Daoy (cell line): Measurements from ENCODE around the gene TPM3. TPM values are rescaled to one million over a fixed set of nuclear protein-coding genes. Genes with fewer than 3 reads are reported as not detected.

Experiments
- total RNA-seq: library from RNA; depleted of rRNA; stranded (reverse); fragments of >200 nt; shearing (Covaris generic); gene quantifications from 2 replicates; pipeline ENCODE4 v1.2.3, GENCODE V29; 2014; rRNA removed

Gene TPM3
- total RNA-seq, 1 experiment from 2014 or later, result 1,219 TPM

Other genes starting within 250 kb of the TPM3 start
- gene DENND4B, start 245.4 kb downstream of the TPM3 start, total RNA-seq, result 6.5 and 6.6 TPM in 2 replicates
- 7.2 and 10.1 TPM in 2 replicates for gene CRTC2, start 233.5 kb downstream of the TPM3 start, total RNA-seq
- gene SLC39A1, start 228.6 kb downstream of the TPM3 start, total RNA-seq, result 127 and 130 TPM in 2 replicates
- 3.5 and 5.0 TPM in 2 replicates for gene CREB3L4, start 224.2 kb downstream of the TPM3 start, total RNA-seq
- gene JTB, start 214.4 kb downstream of the TPM3 start, total RNA-seq, result 216 and 291 TPM in 2 replicates
- gene RAB13, start 205.8 kb downstream of the TPM3 start, total RNA-seq, result 56.3 and 59.5 TPM in 2 replicates
- gene RPS27, start 201.3 kb downstream of the TPM3 start, total RNA-seq, result 1,654 and 2,786 TPM in 2 replicates
- not detected in 2 replicates for gene NUP210L, start 37.0 kb downstream of the TPM3 start, total RNA-seq
- not detected in 2 replicates for gene CFAP141, start 14.2 kb upstream of the TPM3 start, total RNA-seq
- gene UBAP2L, start 28.9 kb upstream of the TPM3 start, total RNA-seq, result 98.6 and 105 TPM in 2 replicates
- 155 and 169 TPM in 2 replicates for gene HAX1, start 80.5 kb upstream of the TPM3 start, total RNA-seq
- gene AQP10, start 129.0 kb upstream of the TPM3 start, total RNA-seq, result not detected in 2 replicates
- gene ATP8B2, start 133.4 kb upstream of the TPM3 start, total RNA-seq, result 31.6 and 41.7 TPM in 2 replicates
- gene IL6R, start 213.2 kb upstream of the TPM3 start, total RNA-seq, result 0.80 and 6.4 TPM in 2 replicates